Activated naive CD4-positive, alpha-beta T cell treated with anti-CD3 and anti-CD28 coated beads, Interleukin-2, amount 50 U/mL, for 72 hours (primary cell): ENCODE results near the gene CRYL1. TPM values are rescaled to one million over a fixed set of nuclear protein-coding genes. Genes with fewer than 3 reads are reported as not detected.

Experiments used
- ATAC-seq, 2 donors: fragments of 150-1000 bp; cut with Tn5 transposase; 2 replicates each; pipeline ENCODE4 v1.10.0; 2021; ENCODE audit warnings: mild to moderate bottlenecking in 2 of 2, moderate library complexity in 2 of 2
- DNase-seq, 2 donors: peaks; one replicate each; pipeline ENCODE4 v3.0.0; 2021 to 2022; ENCODE audit warnings: low spot score in 2 of 2
- H3K27ac Mint-ChIP-seq, 2 donors: one replicate each; pipeline ENCODE4 v1.8.0; 2022; ENCODE audit warnings: mild to moderate bottlenecking in 2 of 2, mixed read lengths in 2 of 2
- H3K36me3 Mint-ChIP-seq, 2 donors: one replicate each; pipeline ENCODE4 v1.8.0; 2022; ENCODE audit warnings: mixed read lengths in 2 of 2
- H3K9me3 Mint-ChIP-seq, 2 donors: one replicate each; pipeline ENCODE4 v1.8.0; 2022; ENCODE audit warnings: mixed read lengths in 2 of 2
- total RNA-seq, 2 donors: library from RNA; stranded (reverse); gene quantifications; one replicate each; pipeline ENCODE4 v1.2.3, GENCODE V29; 2022

Gene CRYL1
- total RNA-seq, 2 donors from 2014 or later, result 9.0 to 10.1 TPM

- H3K27ac Mint-ChIP-seq, result no peak overlapping the region
- ATAC-seq (no peak), DNase-seq (no peak)
- H3K9me3 Mint-ChIP-seq, result peaks cover 4 to 6% of the 10 kb centered on the region in 2 donors
- no peaks in the 10 kb centered on the region for H3K36me3 Mint-ChIP-seq
Observed at GRCh38 chr13:20393273-20394168, 132.1 kb downstream of the CRYL1 start.

GRCh38 chr13:20392530-20392929 lies 133.1 kb downstream of the CRYL1 start:
- H3K36me3 Mint-ChIP-seq, result no peaks in the 10 kb centered on the region
- peaks cover 4 to 6% of the 10 kb centered on the region in 2 donors for H3K9me3 Mint-ChIP-seq
- H3K27ac Mint-ChIP-seq, result no peak overlapping the region
- ATAC-seq (no peak), DNase-seq (no peak)

GRCh38 chr13:20391597-20392452 lies 133.8 kb downstream of the CRYL1 start:
- peaks cover 4 to 8% of the 10 kb centered on the region in 2 donors for H3K9me3 Mint-ChIP-seq
- H3K36me3 Mint-ChIP-seq, result no peaks in the 10 kb centered on the region
- H3K27ac Mint-ChIP-seq, result no peak overlapping the region
- DNase-seq (no peak), ATAC-seq (peak in 1 of 2 donors; percentile 16)

- no peak overlapping the region for H3K27ac Mint-ChIP-seq
- H3K9me3 Mint-ChIP-seq, result peaks cover 0 to 3% of the 10 kb centered on the region in 2 donors
- no peaks in the 10 kb centered on the region for H3K36me3 Mint-ChIP-seq
- DNase-seq (no peak), ATAC-seq (no peak)
Observed at GRCh38 chr13:20390526-20391175, 135.0 kb downstream of the CRYL1 start.

- peaks cover 0 to 3% of the 10 kb centered on the region in 2 donors for H3K9me3 Mint-ChIP-seq
- no peak for DNase-seq
- no peaks in the 10 kb centered on the region for H3K36me3 Mint-ChIP-seq
- ATAC-seq, result no peak
- H3K27ac Mint-ChIP-seq, result no peak overlapping the region
Observed at GRCh38 chr13:20389696-20390525, 135.7 kb downstream of the CRYL1 start.

- Mint-ChIP-seq H3K36me3 (no peaks in the 10 kb centered on the region), H3K9me3 (peaks cover 0 to 3% of the 10 kb centered on the region in 2 donors), H3K27ac (no peak overlapping the region)
- ATAC-seq (no peak), DNase-seq (no peak)
Observed at GRCh38 chr13:20388184-20388583, 137.5 kb downstream of the CRYL1 start.

GRCh38 chr13:20387441-20387971 lies 138.2 kb downstream of the CRYL1 start:
- Mint-ChIP-seq H3K36me3 (no peaks in the 10 kb centered on the region), H3K27ac (no peak overlapping the region), H3K9me3 (peaks cover 0 to 3% of the 10 kb centered on the region in 2 donors)
- no peak for ATAC-seq
- no peak for DNase-seq

GRCh38 chr13:20387006-20387405 lies 138.7 kb downstream of the CRYL1 start:
- no peak for ATAC-seq
- Mint-ChIP-seq H3K27ac (no peak overlapping the region), H3K9me3 (peaks cover 0 to 3% of the 10 kb centered on the region in 2 donors), H3K36me3 (no peaks in the 10 kb centered on the region)
- no peak for DNase-seq

GRCh38 chr13:20383058-20383457 lies 142.6 kb downstream of the CRYL1 start:
- no peak for DNase-seq
- Mint-ChIP-seq H3K36me3 (no peaks in the 10 kb centered on the region), H3K27ac (no peak overlapping the region), H3K9me3 (peaks cover 0 to 3% of the 10 kb centered on the region in 2 donors)
- ATAC-seq, result no peak

- Mint-ChIP-seq H3K9me3 (no peaks in the 10 kb centered on the region), H3K27ac (no peak overlapping the region), H3K36me3 (no peaks in the 10 kb centered on the region)
- DNase-seq (no peak), ATAC-seq (no peak)
Observed at GRCh38 chr13:20381401-20381800, 144.3 kb downstream of the CRYL1 start.

GRCh38 chr13:20378721-20379120 lies 146.9 kb downstream of the CRYL1 start:
- DNase-seq (no peak), ATAC-seq (no peak)
- Mint-ChIP-seq H3K36me3 (no peaks in the 10 kb centered on the region), H3K27ac (no peak overlapping the region), H3K9me3 (no peaks in the 10 kb centered on the region)

- Mint-ChIP-seq H3K27ac (no peak overlapping the region), H3K9me3 (no peaks in the 10 kb centered on the region), H3K36me3 (no peaks in the 10 kb centered on the region)
- ATAC-seq (no peak), DNase-seq (no peak)
Observed at GRCh38 chr13:20377720-20378119, 147.9 kb downstream of the CRYL1 start.

GRCh38 chr13:20375871-20376270 lies 149.8 kb downstream of the CRYL1 start:
- ATAC-seq (no peak), DNase-seq (no peak)
- no peaks in the 10 kb centered on the region for H3K36me3 Mint-ChIP-seq
- no peak overlapping the region for H3K27ac Mint-ChIP-seq
- no peaks in the 10 kb centered on the region for H3K9me3 Mint-ChIP-seq

GRCh38 chr13:20373861-20374260 lies 151.8 kb downstream of the CRYL1 start:
- no peaks in the 10 kb centered on the region for H3K9me3 Mint-ChIP-seq
- H3K27ac Mint-ChIP-seq, result no peak overlapping the region
- no peaks in the 10 kb centered on the region for H3K36me3 Mint-ChIP-seq
- DNase-seq (no peak), ATAC-seq (no peak)

GRCh38 chr13:20371825-20372224 lies 153.8 kb downstream of the CRYL1 start:
- Mint-ChIP-seq H3K27ac (no peak overlapping the region), H3K9me3 (no peaks in the 10 kb centered on the region), H3K36me3 (no peaks in the 10 kb centered on the region)
- ATAC-seq, result no peak
- no peak for DNase-seq
